ENCODE data around the gene GABRG1. TPM values are rescaled to one million over a fixed set of nuclear protein-coding genes. Genes with fewer than 3 reads are reported as not detected.
A peak's percentile ranks its signal among the peaks of the same experiment; 100 is the strongest.

The GABRG1 gene
- polyA plus RNA-seq (2013), result not detected

DNA sequence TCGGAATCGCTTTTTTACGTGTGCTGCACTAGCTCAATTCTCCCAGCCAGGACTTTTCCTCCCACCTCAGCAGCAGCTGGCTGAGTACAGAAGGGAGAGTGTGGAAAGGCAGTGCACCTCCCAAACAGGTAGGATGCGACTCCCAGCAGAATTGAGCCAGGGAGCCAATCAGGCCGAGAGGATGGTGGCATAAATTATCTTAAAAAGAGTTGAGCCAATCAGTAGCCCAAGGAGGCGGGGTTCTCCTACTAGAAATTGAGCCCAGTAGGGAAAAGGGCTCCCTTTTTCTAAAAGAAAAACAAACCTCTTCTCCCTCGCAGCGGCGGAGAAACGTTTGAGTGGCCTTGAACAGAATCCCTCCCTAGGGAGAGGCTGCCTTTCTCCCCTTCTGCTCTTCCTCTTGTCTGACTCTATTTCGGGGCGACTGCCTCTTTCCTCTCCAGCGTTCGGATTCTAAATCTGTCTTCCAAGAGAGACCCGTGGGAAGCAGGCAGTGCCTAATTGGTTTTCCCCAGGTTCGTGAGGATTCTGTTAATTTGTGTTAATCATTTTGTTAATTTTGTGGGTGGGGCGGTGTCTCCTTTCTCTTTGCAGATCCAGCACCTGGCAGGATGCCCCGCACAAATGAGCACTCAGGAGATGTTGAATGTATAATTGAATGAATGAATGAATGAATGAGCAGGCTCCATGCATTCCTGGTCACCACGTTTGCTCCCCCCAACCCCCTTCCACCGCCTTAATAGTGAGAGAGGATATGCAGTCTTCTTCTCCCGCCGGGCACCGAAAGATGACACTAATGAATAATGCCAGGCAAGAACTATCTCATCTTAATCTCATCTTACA lies at the start of gene GABRG1:
TSS of gene GABRG1 (minus strand) at position 142 of the 843 bp plus-strand sequence. CDS start at position 1, 141 bp downstream.
- Histone ChIP-seq H3K27me3 (replicated peaks in 2 of 5; ENCODE audit: control insufficient read depth in 4 of 5, insufficient read depth in 5 of 5, low read length in 4 of 5) (peaks cover 0 to 16% (median 2%) of the 10 kb centered on the region in 5 experiments), H3K36me3 (ENCODE audit: control insufficient read depth in 4 of 4, insufficient read depth in 4 of 4, low read length in 3 of 4) (no peaks in the 10 kb centered on the region), H3K27ac (ENCODE audit: insufficient read depth in 1 of 2, low read depth in 1 of 2, low read length in 2 of 2, poor library complexity in 1 of 2, severe bottlenecking in 2 of 2) (no peak within 1 kb of the TSS), H3K4me1 (ENCODE audit: control extremely low read depth in 1 of 4, control insufficient read depth in 4 of 4, insufficient read depth in 4 of 4, low read length in 3 of 4) (no peaks in the 10 kb centered on the region), H3K4me3 (ENCODE audit: control insufficient read depth in 1 of 7, extremely low read depth in 1 of 7, insufficient read depth in 4 of 7, low read depth in 2 of 7, low read length in 6 of 7) (peak within 1 kb of the TSS in 2 of 7 experiments; percentile 29), H3K9me3 (ENCODE audit: control extremely low read depth in 1 of 5, control insufficient read depth in 4 of 5, insufficient read depth in 2 of 5, low read depth in 1 of 5, low read length in 4 of 5) (no peaks in the 10 kb centered on the region)
- WGBS (ENCODE audit: insufficient coverage), result 60% methylated on average over 7 of the region's 23 CpGs
- peak in 1 of 3 donors; percentile 0 for DNase-seq
- ChIA-PET POLR2A (no interaction called here), CTCF (no interaction called here)

DNA sequence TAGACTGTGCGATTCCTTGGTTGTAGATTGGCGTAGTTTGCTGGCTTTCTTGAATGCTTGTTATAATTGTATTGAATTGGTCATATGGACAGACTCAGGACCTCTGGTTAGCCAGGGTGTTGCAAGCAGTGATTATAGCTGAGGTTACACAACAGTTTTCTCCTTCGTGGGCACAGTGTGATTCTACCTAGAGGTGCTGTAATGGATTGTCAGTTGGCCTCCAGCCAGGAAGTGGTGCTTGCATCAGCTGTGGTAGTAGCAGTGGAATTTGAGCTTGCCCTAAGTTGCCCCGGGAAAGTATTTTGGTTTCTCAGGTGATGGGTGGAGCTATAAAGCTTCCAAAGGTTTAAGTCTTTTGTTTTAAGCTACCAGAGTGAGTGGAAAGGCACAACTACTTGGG lies 23.1 kb upstream of the GABRG1 start:
- Histone ChIP-seq H3K27me3 (replicated peaks in 2 of 5; ENCODE audit: control insufficient read depth in 4 of 5, insufficient read depth in 5 of 5, low read length in 4 of 5) (no peaks in the 10 kb centered on the region), H3K36me3 (ENCODE audit: control insufficient read depth in 4 of 4, insufficient read depth in 4 of 4, low read length in 3 of 4) (no peaks in the 10 kb centered on the region), H3K27ac (ENCODE audit: insufficient read depth in 1 of 2, low read depth in 1 of 2, low read length in 2 of 2, poor library complexity in 1 of 2, severe bottlenecking in 2 of 2) (no peak overlapping the region), H3K4me3 (ENCODE audit: control insufficient read depth in 1 of 7, extremely low read depth in 1 of 7, insufficient read depth in 4 of 7, low read depth in 2 of 7, low read length in 6 of 7) (no peak overlapping the region), H3K4me1 (ENCODE audit: control extremely low read depth in 1 of 4, control insufficient read depth in 4 of 4, insufficient read depth in 4 of 4, low read length in 3 of 4) (no peaks in the 10 kb centered on the region), H3K9me3 (ENCODE audit: control extremely low read depth in 1 of 5, control insufficient read depth in 4 of 5, insufficient read depth in 2 of 5, low read depth in 1 of 5, low read length in 4 of 5) (peaks cover 0 to 6% (median 0%) of the 10 kb centered on the region in 5 experiments)
- CTCF ChIA-PET, result no interaction called here
- no peak for DNase-seq
- POLR2A ChIA-PET, result no interaction called here
- 80% methylated on average over 3 of the region's 4 CpGs for WGBS (ENCODE audit: insufficient coverage)

DNA sequence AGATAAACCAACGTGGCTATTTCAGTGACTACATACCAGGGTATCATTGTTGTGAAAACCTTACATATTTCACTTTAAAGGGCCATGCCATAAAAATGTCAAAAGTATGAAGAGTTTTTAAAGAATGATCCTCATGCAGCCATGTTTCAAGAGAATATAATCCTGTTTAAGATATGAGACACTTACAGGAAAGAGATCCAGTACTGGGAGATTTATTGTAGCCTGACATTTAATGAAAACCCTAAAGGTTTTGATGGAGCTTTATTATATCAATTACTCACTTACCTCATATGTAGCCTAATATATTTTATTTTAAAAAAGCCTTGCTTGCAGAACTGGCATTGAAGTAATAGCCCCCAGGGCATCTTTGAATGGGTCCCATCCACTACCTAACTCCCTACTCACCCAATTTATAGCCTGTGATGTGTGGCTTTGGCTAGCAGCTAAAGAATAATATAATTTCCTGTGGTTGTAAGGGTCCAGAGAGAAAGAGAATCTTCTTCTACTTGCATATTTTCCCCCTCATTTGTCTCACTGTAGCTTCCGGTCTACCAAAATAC lies 7.7 kb upstream of the GABRG1 start:
- Histone ChIP-seq H3K9me3 (ENCODE audit: control extremely low read depth in 1 of 5, control insufficient read depth in 4 of 5, insufficient read depth in 2 of 5, low read depth in 1 of 5, low read length in 4 of 5) (no peaks in the 10 kb centered on the region), H3K27ac (ENCODE audit: insufficient read depth in 1 of 2, low read depth in 1 of 2, low read length in 2 of 2, poor library complexity in 1 of 2, severe bottlenecking in 2 of 2) (no peak overlapping the region), H3K4me3 (ENCODE audit: control insufficient read depth in 1 of 7, extremely low read depth in 1 of 7, insufficient read depth in 4 of 7, low read depth in 2 of 7, low read length in 6 of 7) (no peak overlapping the region), H3K36me3 (ENCODE audit: control insufficient read depth in 4 of 4, insufficient read depth in 4 of 4, low read length in 3 of 4) (no peaks in the 10 kb centered on the region), H3K27me3 (replicated peaks in 2 of 5; ENCODE audit: control insufficient read depth in 4 of 5, insufficient read depth in 5 of 5, low read length in 4 of 5) (no peaks in the 10 kb centered on the region), H3K4me1 (ENCODE audit: control extremely low read depth in 1 of 4, control insufficient read depth in 4 of 4, insufficient read depth in 4 of 4, low read length in 3 of 4) (no peaks in the 10 kb centered on the region)
- POLR2A ChIA-PET, result no interaction called here
- CTCF ChIA-PET, result no interaction called here
- no peak for DNase-seq
- WGBS (ENCODE audit: insufficient coverage), result no CpG with 5 or more reads among the region's 2 CpGs

- Histone ChIP-seq H3K4me1 (ENCODE audit: control extremely low read depth in 1 of 4, control insufficient read depth in 4 of 4, insufficient read depth in 4 of 4, low read length in 3 of 4) (no peaks in the 10 kb centered on the region), H3K27me3 (replicated peaks in 2 of 5; ENCODE audit: control insufficient read depth in 4 of 5, insufficient read depth in 5 of 5, low read length in 4 of 5) (peaks cover 0 to 16% (median 2%) of the 10 kb centered on the region in 5 experiments), H3K9me3 (ENCODE audit: control extremely low read depth in 1 of 5, control insufficient read depth in 4 of 5, insufficient read depth in 2 of 5, low read depth in 1 of 5, low read length in 4 of 5) (no peaks in the 10 kb centered on the region), H3K36me3 (ENCODE audit: control insufficient read depth in 4 of 4, insufficient read depth in 4 of 4, low read length in 3 of 4) (no peaks in the 10 kb centered on the region), H3K27ac (ENCODE audit: insufficient read depth in 1 of 2, low read depth in 1 of 2, low read length in 2 of 2, poor library complexity in 1 of 2, severe bottlenecking in 2 of 2) (no peak overlapping the region), H3K4me3 (ENCODE audit: control insufficient read depth in 1 of 7, extremely low read depth in 1 of 7, insufficient read depth in 4 of 7, low read depth in 2 of 7, low read length in 6 of 7) (no peak overlapping the region)
- POLR2A ChIA-PET, result no interaction called here
- WGBS (ENCODE audit: insufficient coverage), result 68% methylated on average over 13 of the region's 14 CpGs
- CTCF ChIA-PET, result no interaction called here
- DNase-seq, result peak in 2 of 3 donors; percentile 6 to 10
Measured at GRCh38 chr4:46124773-46125413, 1.0 kb upstream of the GABRG1 start.

DNA sequence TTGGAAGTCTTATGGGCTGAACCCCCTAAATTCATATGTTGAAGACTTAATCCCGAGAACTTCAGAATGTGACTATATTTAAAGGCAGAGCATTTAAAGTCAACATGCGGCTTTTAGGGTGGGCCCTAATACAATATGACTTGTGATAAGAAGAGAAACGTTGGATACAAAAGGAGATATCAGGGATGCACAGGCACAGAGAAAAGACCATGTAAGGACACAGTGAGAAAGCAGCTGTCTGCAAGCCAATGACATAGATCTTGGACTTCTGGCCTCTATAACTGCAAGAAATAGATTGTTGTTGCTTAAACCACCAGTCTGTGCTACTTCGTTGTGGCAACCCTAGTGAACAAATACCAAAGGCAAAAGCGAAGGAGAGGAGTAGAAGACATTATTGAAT lies 42.2 kb downstream of the GABRG1 start:
- ChIA-PET CTCF (no interaction called here), POLR2A (no interaction called here)
- Histone ChIP-seq H3K27ac (ENCODE audit: insufficient read depth in 1 of 2, low read depth in 1 of 2, low read length in 2 of 2, poor library complexity in 1 of 2, severe bottlenecking in 2 of 2) (no peak overlapping the region), H3K4me3 (ENCODE audit: control insufficient read depth in 1 of 7, extremely low read depth in 1 of 7, insufficient read depth in 4 of 7, low read depth in 2 of 7, low read length in 6 of 7) (no peak overlapping the region), H3K36me3 (ENCODE audit: control insufficient read depth in 4 of 4, insufficient read depth in 4 of 4, low read length in 3 of 4) (no peaks in the 10 kb centered on the region), H3K4me1 (ENCODE audit: control extremely low read depth in 1 of 4, control insufficient read depth in 4 of 4, insufficient read depth in 4 of 4, low read length in 3 of 4) (no peaks in the 10 kb centered on the region), H3K27me3 (replicated peaks in 2 of 5; ENCODE audit: control insufficient read depth in 4 of 5, insufficient read depth in 5 of 5, low read length in 4 of 5) (no peaks in the 10 kb centered on the region), H3K9me3 (ENCODE audit: control extremely low read depth in 1 of 5, control insufficient read depth in 4 of 5, insufficient read depth in 2 of 5, low read depth in 1 of 5, low read length in 4 of 5) (no peaks in the 10 kb centered on the region)
- WGBS (ENCODE audit: insufficient coverage), result 98% methylated on average over 5 of the region's 5 CpGs
- peak; percentile 7 to 63 (median 21) for DNase-seq

- DNase-seq, result peak in 1 of 3 donors; percentile 1
- no peaks in the 10 kb centered on the region for H3K9me3 ChIP-seq (ENCODE audit: control extremely low read depth in 1 of 5, control insufficient read depth in 4 of 5, insufficient read depth in 2 of 5, low read depth in 1 of 5, low read length in 4 of 5)
- POLR2A ChIA-PET, result no interaction called here
- no peaks in the 10 kb centered on the region for H3K36me3 ChIP-seq (ENCODE audit: control insufficient read depth in 4 of 4, insufficient read depth in 4 of 4, low read length in 3 of 4)
- CTCF ChIA-PET, result no interaction called here
- H3K27me3 ChIP-seq (replicated peaks in 2 of 5; ENCODE audit: control insufficient read depth in 4 of 5, insufficient read depth in 5 of 5, low read length in 4 of 5), result no peaks in the 10 kb centered on the region
- no peak overlapping the region for H3K4me3 ChIP-seq (ENCODE audit: control insufficient read depth in 1 of 7, extremely low read depth in 1 of 7, insufficient read depth in 4 of 7, low read depth in 2 of 7, low read length in 6 of 7)
- no peak overlapping the region for H3K27ac ChIP-seq (ENCODE audit: insufficient read depth in 1 of 2, low read depth in 1 of 2, low read length in 2 of 2, poor library complexity in 1 of 2, severe bottlenecking in 2 of 2)
- H3K4me1 ChIP-seq (ENCODE audit: control extremely low read depth in 1 of 4, control insufficient read depth in 4 of 4, insufficient read depth in 4 of 4, low read length in 3 of 4), result no peaks in the 10 kb centered on the region
Measured at GRCh38 chr4:46081248-46081647, 42.6 kb downstream of the GABRG1 start.

DNA sequence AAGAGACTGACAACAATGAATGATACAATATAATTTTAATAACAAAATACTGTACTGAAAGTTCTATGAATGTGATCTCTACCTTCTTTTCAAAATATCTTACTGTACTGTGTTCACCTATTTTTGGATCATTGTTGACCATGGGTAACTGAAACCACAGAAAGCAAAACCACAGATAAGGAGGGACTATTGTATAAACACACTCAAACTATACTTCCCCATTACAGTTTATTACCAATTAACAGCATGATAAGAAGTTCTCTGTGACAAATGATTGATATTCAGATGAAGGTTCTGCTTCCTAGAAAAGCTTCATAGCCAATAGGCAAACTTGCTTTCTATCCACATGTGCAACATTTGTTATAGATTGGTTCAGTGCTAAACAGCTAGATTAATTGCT lies 50.1 kb downstream of the GABRG1 start:
- Histone ChIP-seq H3K36me3 (ENCODE audit: control insufficient read depth in 4 of 4, insufficient read depth in 4 of 4, low read length in 3 of 4) (no peaks in the 10 kb centered on the region), H3K27me3 (replicated peaks in 2 of 5; ENCODE audit: control insufficient read depth in 4 of 5, insufficient read depth in 5 of 5, low read length in 4 of 5) (no peaks in the 10 kb centered on the region), H3K4me3 (ENCODE audit: control insufficient read depth in 1 of 7, extremely low read depth in 1 of 7, insufficient read depth in 4 of 7, low read depth in 2 of 7, low read length in 6 of 7) (peak overlapping the region in 1 of 7 experiments; percentile 26), H3K27ac (ENCODE audit: insufficient read depth in 1 of 2, low read depth in 1 of 2, low read length in 2 of 2, poor library complexity in 1 of 2, severe bottlenecking in 2 of 2) (no peak overlapping the region), H3K9me3 (ENCODE audit: control extremely low read depth in 1 of 5, control insufficient read depth in 4 of 5, insufficient read depth in 2 of 5, low read depth in 1 of 5, low read length in 4 of 5) (no peaks in the 10 kb centered on the region), H3K4me1 (ENCODE audit: control extremely low read depth in 1 of 4, control insufficient read depth in 4 of 4, insufficient read depth in 4 of 4, low read length in 3 of 4) (peaks cover 5 to 15% (median 13%) of the 10 kb centered on the region in 4 experiments)
- CTCF ChIA-PET, result interaction anchor here (0.9 kb wide), 1 partner anchor 198 kb away, joined by 3 read pairs; no protein-coding TSS in a partner anchor
- POLR2A ChIA-PET, result no interaction called here
- peak; percentile 21 to 76 (median 58) for DNase-seq

Measured in common myeloid progenitor, CD34-positive (primary cell).